Ovary (tissue), 3 donors: ENCODE data around the gene IQSEC1.

ENCODE experiments used
- CTCF ChIP-seq, 3 donors: fragments of 450-650 bp in 2 of 3; fragments of 200-600 bp in 1 of 3; IDR thresholded peaks; one replicate each; pipeline versions ENCODE4 v1.5.1 to v1.8.0; 2016 to 2022; ENCODE audit warnings: antibody characterized with exemption in 3 of 3, mild to moderate bottlenecking in 1 of 3
- EP300 ChIP-seq: sonication (generic); formaldehyde crosslinking; IDR thresholded peaks from one replicate; pipeline ENCODE4 v1.6.1; 2017; ENCODE audit warnings: antibody characterized with exemption
- POLR2A ChIP-seq: fragments of 450-650 bp; IDR thresholded peaks from one replicate; pipeline ENCODE4 v1.6.1; 2017; ENCODE audit warnings: antibody characterized with exemption, mild to moderate bottlenecking, moderate library complexity
- donor health status: DM: no; HTN: no; CAD: no.

DNA sequence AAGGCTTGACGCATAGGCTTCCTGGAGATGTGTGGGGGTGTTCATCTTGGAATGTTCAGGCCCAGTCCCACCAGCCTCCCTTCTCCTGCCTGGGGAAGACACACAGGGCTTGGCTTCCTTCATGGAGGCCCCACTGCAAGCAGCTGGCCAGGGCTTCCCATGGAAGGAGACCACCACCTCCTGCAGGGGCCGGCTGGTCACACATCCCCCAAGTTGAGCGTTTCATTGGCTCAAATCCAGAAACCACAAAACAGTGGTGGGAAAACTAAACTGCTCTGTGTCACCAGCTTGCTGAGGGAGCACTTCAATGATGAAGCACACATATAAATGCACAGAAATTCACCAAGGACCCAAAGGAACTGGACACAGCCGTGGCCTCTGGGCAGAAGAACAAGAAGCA is 8.3 kb downstream of the IQSEC1 start:
- no peak for TF ChIP-seq CTCF (IDR thresholded peaks at IDR 0.05)
- no peak for TF ChIP-seq POLR2A
- no peak for TF ChIP-seq EP300
